ENCODE results near the gene SMIM35. TPM values are rescaled to one million over a fixed set of nuclear protein-coding genes. Genes with fewer than 3 reads are reported as not detected.

The SMIM35 gene
- total and polyA plus RNA-seq, 2 of the 13 experiments (the other 11 are each of a cell fraction or from before 2014, with no cell fraction given) = not detected

- intact Hi-C loops (cut with micrococcal nuclease; ENCODE audit: unreplicated experiment) (no loop called here), in situ Hi-C loops (cut with HindIII; ENCODE audit: extremely low pct_ligation_motif_present, low pct_unique_long_range_greater_than_20kb) (no loop called here)
- H3K9me3 ChIP-seq (ENCODE audit: low read length) = no peaks in the 10 kb centered on the region
- no peak overlapping the region for H3K27ac ChIP-seq (ENCODE audit: extremely low read length, insufficient read depth, low read length)
- no peak overlapping the region for H3K4me2 ChIP-seq (ENCODE audit: low read depth, low read length)
- peaks cover 22% of the 10 kb centered on the region for H3K4me1 ChIP-seq (ENCODE audit: insufficient read depth, low read length)
- no peaks in the 10 kb centered on the region for H3K79me2 ChIP-seq (ENCODE audit: insufficient read depth, low read length)
- H4K20me1 ChIP-seq (ENCODE audit: insufficient read depth, low read length) = no peaks in the 10 kb centered on the region
- POLR2A ChIA-PET = no interaction called here
- DNase-seq (ENCODE audit: low spot score) (no peak), ATAC-seq (no peak), FAIRE-seq (no peak)
- no peaks in the 10 kb centered on the region for H3K36me3 ChIP-seq (replicated peaks in 1 of 2; ENCODE audit: control insufficient read depth in 1 of 2, insufficient read depth in 2 of 2, low read length in 2 of 2)
- CTCF ChIA-PET (ENCODE audit: low intra/inter-chr PET ratio, low total read pairs) = no interaction called here
- TF ChIP-seq RFXAP (CRISPR knock-in tag; IDR thresholded peaks at IDR 0.05; ENCODE audit: borderline replicate concordance) (no peak), EZH2 (conservative IDR thresholded peaks at IDR 0.05; ENCODE audit: low read depth, low read length) (no peak), ZBTB7A (CRISPR knock-in tag; IDR thresholded peaks at IDR 0.05) (no peak), ATF7 (IDR thresholded peaks at IDR 0.05) (no peak), ATF7 (CRISPR knock-in tag; IDR thresholded peaks at IDR 0.05) (no peak), POLR2G (IDR thresholded peaks at IDR 0.05; ENCODE audit: low read depth, low read length) (no peak), HOXA7 (CRISPR knock-in tag; IDR thresholded peaks at IDR 0.05) (no peak), POLR2AphosphoS5 (IDR thresholded peaks at IDR 0.05; ENCODE audit: low read depth, low read length) (no peak), MYC (CRISPR knock-in tag; IDR thresholded peaks at IDR 0.05; ENCODE audit: borderline replicate concordance) (no peak), NR2F2 (IDR thresholded peaks at IDR 0.05; ENCODE audit: borderline replicate concordance, low read depth) (no peak), ZNF737 (CRISPR knock-in tag; IDR thresholded peaks at IDR 0.05; ENCODE audit: borderline replicate concordance) (no peak), ZBTB43 (CRISPR knock-in tag; conservative IDR thresholded peaks at IDR 0.05) (no peak), SNAPC2 (CRISPR knock-in tag; IDR thresholded peaks at IDR 0.05) (no peak)
- H3K27me3 ChIP-seq (ENCODE audit: control insufficient read depth in 1 of 2, insufficient read depth in 2 of 2, low read length in 2 of 2) = peaks cover 4 to 29% of the 10 kb centered on the region in 2 experiments
- H2AFZ ChIP-seq (ENCODE audit: low read length) = no peak overlapping the region
- 66% methylated on average over 3 of the region's 6 CpGs for WGBS (ENCODE audit: low lambda C conversion rate)
- BruUV-seq (replicated peaks) = no TSS peak
- no peak overlapping the region for H3K9ac ChIP-seq (ENCODE audit: insufficient read depth, low read depth, low read length)
- H3K4me3 ChIP-seq (replicated peaks in 1 of 3; ENCODE audit: insufficient read depth in 1 of 3, low read depth in 2 of 3, low read length in 3 of 3) = no peak overlapping the region
These were observed 17.7 kb upstream of the SMIM35 start for GRCh38 chr11:118104491-118104890.
